ENCODE results near the gene CMPK1. TPM values are rescaled to one million over a fixed set of nuclear protein-coding genes. Genes with fewer than 3 reads are reported as not detected.

CMPK1 gene, protein sequence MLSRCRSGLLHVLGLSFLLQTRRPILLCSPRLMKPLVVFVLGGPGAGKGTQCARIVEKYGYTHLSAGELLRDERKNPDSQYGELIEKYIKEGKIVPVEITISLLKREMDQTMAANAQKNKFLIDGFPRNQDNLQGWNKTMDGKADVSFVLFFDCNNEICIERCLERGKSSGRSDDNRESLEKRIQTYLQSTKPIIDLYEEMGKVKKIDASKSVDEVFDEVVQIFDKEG
- total RNA-seq: 48.2 and 66.6 TPM in 2 replicates

DNA sequence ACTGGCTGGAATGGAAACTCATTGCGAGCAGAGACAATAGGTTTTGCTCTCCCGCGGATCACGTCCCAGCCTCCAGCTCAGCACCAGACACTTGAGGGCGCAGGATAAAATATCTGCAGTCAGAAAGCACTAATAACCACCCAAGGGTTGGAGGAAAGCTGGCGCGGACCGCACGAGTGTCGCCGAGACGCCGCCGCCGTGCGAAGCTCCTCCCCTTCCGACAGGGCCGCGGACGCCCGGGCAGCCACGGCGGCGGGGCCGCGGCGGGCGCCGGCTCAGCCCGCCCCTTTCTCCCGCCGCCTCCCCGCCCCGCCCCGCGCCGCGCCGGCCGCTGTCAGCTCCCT, at the start of gene CMPK1:
CMPK1 (plus strand) TSS at position 213 of the 344 bp plus-strand sequence. CDS start 156 bp downstream, outside the sequence.

DNA sequence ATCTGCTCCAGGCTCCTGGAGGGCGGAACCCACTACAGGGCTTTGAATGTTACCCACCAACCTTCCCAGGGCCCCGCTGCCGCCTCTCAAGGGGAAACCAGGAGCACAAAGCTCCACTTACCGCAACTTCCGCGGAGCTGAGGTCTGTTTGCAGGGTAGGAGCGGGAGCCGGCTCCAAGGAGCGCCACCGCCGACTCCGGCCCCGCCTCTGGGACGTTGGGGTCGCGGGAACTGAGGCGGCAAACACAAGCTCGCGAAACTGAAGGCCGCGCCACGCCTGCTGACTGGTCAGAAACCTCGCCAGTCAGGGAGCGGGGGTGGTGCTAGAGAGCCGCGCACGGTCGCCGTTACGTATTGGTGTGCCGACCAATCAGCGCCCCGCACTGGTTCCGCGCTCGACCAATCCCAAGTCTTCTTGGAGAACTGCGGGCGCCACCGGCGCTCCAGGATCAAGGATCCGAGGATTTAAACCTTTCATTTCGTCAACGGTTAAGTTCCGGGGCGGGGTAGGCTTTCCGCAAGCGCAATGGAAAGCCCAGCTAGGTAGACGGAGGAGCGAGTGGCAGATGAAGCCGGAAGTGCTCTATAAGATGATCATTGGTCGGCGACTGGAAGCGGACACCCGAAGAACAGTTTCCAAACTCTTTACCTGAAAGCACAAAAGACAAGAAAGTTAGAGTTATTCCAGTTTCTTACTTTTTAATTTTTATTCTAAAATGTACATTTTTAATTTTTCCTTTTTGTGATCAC, 19.5 kb upstream of the CMPK1 start, which contains the start of gene STIL:
STIL (minus strand) TSS at position 233 of the 750 bp plus-strand sequence. CDS start 3,828 bp downstream, outside the sequence.

DNA sequence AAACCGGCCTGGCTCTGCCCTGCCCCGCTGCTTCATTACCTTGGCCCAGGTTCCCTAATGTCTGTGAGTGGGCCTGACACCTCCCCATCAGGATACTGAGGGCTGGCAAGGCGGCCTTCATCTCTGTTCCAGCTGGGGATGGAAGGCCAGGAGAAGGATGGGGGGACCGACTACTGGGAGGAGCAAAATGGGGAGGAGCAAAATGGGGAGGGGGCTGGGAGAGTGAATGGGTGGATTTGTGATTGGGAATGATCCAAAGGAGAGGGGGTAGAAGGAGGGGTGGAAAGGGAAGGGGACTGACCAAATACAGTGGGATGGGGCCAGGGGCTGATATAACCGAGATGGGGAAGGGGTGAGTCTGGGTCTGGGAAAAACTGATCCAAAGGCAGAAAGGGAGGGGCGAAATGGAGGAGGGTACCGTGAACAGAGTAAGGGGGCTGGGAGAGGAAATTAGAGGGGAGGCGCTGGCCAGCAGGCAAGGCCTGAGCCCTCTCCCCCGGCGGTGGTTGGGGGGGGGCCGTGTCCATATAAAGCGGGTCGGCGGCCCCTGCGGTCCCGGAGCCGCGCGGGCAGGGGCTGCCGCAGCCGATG, 82.2 kb downstream of the CMPK1 start, which contains the start of gene FOXE3:
FOXE3 (plus strand) TSS at position 558 of the 591 bp plus-strand sequence; CDS start at position 589, 31 bp downstream.

Other genes with a start within 250 kb of the CMPK1 start
- gene CYP4A22, start 196.3 kb upstream of the CMPK1 start, total RNA-seq: not detected in 2 replicates
- gene PDZK1IP1, start 143.8 kb upstream of the CMPK1 start, total RNA-seq: 1.1 TPM in 1 of 2 replicates, not detected in the other
- gene TAL1, start 101.6 kb upstream of the CMPK1 start, total RNA-seq: not detected in 2 replicates
- 1.6 TPM in 2 replicates for gene STIL, start 19.6 kb upstream of the CMPK1 start, total RNA-seq
- 0.12 TPM in 1 of 2 replicates, not detected in the other for gene FOXE3, start 82.5 kb downstream of the CMPK1 start, total RNA-seq
- 0.23 and 2.2 TPM in 2 replicates for gene FOXD2, start 104.3 kb downstream of the CMPK1 start, total RNA-seq

All from pericardium fibroblast (primary cell).